Stimulated activated CD4-positive, alpha-beta T cell treated with anti-CD3 and anti-CD28 coated beads, Interleukin-15, amount 100 ng/mL, for 48 hours (primary cell): ENCODE results near the gene IFNGR2.
"Not testable (repeated sequence)": the region's sequence is repeated elsewhere in the genome, so short reads cannot be mapped to it uniquely, and the experiment has no call there.

ENCODE experiments used
- DNase-seq, 2 donors: peaks; one replicate each; pipeline ENCODE4 v3.0.0-alpha.2; 2020; ENCODE audit warnings: low read depth in 2 of 2

IFNGR2 gene

GRCh38 chr21:33402001-33402979 lies 923 bp upstream of the IFNGR2 start:
- DNase-seq: no peak

GRCh38 chr21:33403786-33404585 lies 773 bp downstream of the IFNGR2 start:
- no peak for DNase-seq

- DNase-seq: no peak
Measured at GRCh38 chr21:33406493-33406892, 3.3 kb downstream of the IFNGR2 start.

GRCh38 chr21:33411949-33412430 lies 8.8 kb downstream of the IFNGR2 start:
- no peak for DNase-seq

GRCh38 chr21:33412439-33412831 lies 9.2 kb downstream of the IFNGR2 start:
- not testable (repeated sequence) for DNase-seq

- DNase-seq: no peak
Measured at GRCh38 chr21:33412832-33413519, 9.8 kb downstream of the IFNGR2 start.

- DNase-seq: no peak
Measured at GRCh38 chr21:33414068-33414467, 10.9 kb downstream of the IFNGR2 start.

- DNase-seq: no peak
Measured at GRCh38 chr21:33414926-33415325, 11.7 kb downstream of the IFNGR2 start.

- DNase-seq: no peak
Measured at GRCh38 chr21:33418691-33419090, 15.5 kb downstream of the IFNGR2 start.

GRCh38 chr21:33419538-33420123 lies 16.4 kb downstream of the IFNGR2 start:
- no peak for DNase-seq

- no peak for DNase-seq
Measured at GRCh38 chr21:33421713-33422393, 18.6 kb downstream of the IFNGR2 start.

- DNase-seq: no peak
Measured at GRCh38 chr21:33424214-33424613, 21.0 kb downstream of the IFNGR2 start.

GRCh38 chr21:33425825-33426224 lies 22.6 kb downstream of the IFNGR2 start:
- DNase-seq: no peak

GRCh38 chr21:33427051-33427450 lies 23.8 kb downstream of the IFNGR2 start:
- DNase-seq: no peak

GRCh38 chr21:33428669-33429068 lies 25.5 kb downstream of the IFNGR2 start:
- no peak for DNase-seq

- DNase-seq: no peak
Measured at GRCh38 chr21:33430858-33431257, 27.6 kb downstream of the IFNGR2 start.

GRCh38 chr21:33432496-33432895 lies 29.3 kb downstream of the IFNGR2 start:
- DNase-seq: no peak

- no peak for DNase-seq
Measured at GRCh38 chr21:33433001-33433400, 29.8 kb downstream of the IFNGR2 start.

- DNase-seq: no peak
Measured at GRCh38 chr21:33433425-33434114, 30.4 kb downstream of the IFNGR2 start.

- peak; percentile 3 to 11 for DNase-seq
Measured at GRCh38 chr21:33434770-33435360, 31.7 kb downstream of the IFNGR2 start.
